ENCODE measurements around the gene CEP170B.
"Not testable (repeated sequence)": the region's sequence is repeated elsewhere in the genome, so short reads cannot be mapped to it uniquely, and the experiment has no call there.

CEP170B gene

DNA sequence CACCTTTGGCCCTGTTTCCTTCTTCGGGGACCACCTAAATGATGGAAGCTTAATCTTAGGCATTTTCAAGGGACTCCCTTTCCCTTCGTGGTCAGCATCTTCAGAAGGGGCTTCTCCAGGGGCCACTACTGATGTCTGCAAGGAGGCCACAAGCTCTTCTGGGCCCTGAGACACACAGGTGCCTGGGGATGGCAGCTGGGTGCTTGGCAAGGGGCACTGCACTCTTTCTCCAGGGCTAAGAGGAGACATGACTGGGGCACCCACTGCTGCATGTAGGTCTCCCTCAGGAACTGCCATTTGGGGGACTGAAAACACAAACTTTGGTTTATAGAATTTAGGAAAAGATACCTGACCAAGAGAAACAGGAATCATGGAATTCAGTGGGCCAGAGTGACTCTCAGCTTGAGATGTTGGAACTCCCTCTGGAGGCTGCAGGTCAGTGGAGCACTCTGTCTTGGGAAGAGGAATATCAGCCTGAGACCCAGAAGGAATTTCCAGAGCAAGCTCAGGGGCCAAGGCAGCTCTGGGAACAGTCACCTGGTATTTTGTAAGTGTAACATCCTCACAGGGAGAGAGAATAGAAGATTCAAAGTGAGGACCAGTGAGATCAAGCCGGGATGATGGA, 75.6 kb downstream of the CEP170B start:
- FAIRE-seq (no peak), DNase-seq (ENCODE audit: insufficient read length, low spot score) (no peak)

DNA sequence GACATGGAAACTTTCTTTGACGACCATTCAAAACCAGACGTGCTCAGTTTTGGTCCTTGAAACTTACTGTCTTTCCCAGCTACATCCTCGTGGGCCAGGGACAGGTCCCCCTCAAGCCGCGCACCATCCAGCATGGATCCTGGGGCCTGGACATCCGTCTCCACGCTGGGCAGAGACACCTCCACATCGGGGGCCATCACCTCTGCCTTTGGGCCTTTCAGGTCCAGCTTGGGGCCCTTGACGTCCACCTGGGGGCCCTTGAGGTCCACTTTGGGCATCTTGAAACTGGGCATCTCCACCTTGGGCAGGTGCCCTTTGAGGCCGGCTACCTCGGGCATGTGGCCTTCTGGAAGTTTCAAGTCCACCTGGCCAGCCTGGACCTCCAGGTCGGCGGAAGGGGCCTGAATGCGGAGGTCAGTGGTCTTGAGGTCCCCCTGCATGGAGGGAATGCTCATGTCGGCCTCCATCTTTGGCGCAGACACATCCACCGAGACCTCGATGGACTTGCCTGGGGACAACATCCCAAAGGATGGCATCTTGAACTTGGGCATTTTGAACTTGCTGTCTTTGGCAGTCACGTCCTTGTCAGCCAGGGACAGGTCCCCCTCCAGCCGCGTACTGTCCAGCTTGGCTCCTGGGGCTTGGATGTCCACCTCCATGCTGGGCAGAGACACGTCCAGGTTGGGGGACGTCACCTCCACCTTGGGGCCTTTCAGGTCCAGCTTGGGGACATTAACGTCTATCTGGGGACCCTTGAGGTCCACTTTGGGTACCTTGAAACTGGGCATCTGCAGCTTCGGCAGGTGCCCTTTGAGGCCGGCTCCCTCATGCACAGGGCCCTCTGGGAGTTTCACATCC, 76.7 kb downstream of the CEP170B start:
- no peak for FAIRE-seq
- DNase-seq (ENCODE audit: insufficient read length, low spot score): no peak

DNA sequence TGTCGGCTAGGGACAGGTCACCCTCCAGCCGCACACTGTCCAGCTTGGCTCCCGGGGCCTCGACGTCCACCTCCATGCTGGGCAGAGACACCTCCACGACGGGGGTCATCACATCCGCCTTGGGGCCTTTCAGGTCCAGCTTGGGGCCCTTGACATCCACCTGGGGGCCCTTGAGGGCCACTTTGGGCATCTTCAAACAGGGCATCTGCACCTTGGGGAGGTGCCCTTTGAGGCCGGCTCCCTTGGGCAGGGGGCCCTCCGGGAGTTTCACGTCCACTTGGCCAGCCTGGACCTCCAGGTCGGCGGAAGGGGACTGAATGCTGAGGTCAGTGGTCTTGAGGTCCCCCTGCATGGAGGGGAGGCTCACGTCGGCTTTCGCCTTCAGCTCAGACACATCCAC, 77.5 kb downstream of the CEP170B start:
- DNase-seq (ENCODE audit: insufficient read length, low spot score) (no peak), FAIRE-seq (no peak)

DNA sequence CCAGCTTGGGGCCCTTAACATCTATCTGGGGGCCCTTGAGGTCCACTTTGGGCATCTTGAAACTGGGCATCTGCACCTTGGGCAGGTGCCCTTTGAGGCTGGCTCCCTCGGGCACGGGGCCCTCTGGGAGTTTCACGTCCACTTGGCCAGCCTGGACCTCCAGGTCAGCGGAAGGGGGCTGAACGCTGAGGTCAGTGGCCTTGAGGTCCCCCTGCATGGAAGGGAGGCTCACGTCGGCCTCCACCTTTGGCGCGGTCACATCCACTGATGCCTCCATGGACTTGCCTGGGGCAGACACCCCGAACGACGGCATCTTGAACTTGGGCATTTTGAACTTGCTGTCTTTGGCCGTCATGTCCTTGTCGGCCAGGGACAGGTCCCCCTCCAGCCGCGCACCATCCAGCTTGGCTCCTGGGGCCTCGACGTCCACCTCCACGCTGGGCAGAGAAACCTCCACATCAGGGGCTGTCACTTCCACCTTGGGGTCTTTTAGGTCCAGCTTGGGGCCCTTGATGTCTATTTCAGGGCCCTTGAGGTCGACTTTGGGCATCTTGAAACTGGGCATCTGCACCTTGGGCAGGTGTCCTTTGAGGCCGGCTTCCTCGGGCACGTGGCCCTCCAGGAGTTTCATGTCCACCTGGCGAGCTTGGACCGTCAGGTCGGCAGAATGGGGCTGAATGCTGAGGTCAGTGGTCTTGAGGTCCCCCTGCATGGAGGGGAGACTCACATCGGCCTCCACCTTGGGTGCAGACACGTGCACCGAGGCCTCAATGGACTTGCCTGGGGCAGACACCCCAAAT, 78.3 kb downstream of the CEP170B start:
- DNase-seq (ENCODE audit: insufficient read length, low spot score); FAIRE-seq: not testable (repeated sequence)

DNA sequence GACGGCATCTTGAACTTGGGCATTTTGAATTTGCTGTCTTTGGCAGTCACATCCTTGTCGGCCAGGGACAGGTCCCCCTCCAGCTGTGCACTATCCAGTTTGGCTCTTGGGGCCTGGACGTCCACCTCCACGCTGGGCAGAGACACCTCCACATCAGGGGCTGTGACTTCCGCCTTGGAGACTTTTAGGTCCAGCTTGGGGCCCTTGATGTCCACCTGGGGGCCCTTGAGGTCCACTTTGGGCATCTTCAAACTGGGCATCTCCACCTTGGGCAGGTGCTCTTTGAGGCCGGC, 78.9 kb downstream of the CEP170B start:
- not testable (repeated sequence) for FAIRE-seq; DNase-seq (ENCODE audit: insufficient read length, low spot score)

DNA sequence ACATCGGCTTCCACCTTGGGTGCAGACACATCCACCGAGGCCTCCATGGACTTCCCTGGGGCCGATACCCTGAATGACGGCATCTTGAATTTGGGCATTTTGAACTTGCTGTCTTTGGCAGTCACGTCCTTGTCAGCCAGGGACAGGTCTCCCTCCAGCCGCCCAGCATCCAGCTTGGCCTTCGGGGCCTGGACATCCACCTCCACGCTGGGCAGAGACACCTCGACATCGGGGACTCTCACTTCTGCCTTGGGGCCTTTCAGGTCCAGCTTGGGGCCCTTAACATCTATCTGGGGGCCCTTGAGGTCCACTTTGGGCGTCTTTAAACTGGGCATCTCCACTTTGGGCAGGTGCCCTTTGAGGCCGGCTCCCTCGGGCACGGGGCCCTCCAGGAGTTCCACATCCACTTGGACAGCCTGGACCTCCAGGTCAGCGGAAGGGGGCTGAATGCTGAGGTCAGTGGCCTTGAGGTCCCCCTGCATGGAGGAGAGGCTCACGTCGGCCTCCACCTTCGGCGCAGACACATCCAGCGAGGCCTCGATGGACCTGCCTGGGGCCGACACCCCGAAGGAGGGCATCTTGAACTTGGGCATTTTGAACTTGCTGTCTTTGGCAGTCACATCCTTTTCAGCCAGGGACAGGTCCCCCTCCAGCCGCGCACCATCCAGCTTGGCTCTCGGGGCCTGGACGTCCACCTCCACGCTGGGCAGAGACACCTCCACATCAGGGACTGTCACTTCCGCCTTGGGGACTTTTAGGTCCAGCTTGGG, 79.6 kb downstream of the CEP170B start:
- not testable (repeated sequence) for DNase-seq (ENCODE audit: insufficient read length, low spot score); FAIRE-seq

DNA sequence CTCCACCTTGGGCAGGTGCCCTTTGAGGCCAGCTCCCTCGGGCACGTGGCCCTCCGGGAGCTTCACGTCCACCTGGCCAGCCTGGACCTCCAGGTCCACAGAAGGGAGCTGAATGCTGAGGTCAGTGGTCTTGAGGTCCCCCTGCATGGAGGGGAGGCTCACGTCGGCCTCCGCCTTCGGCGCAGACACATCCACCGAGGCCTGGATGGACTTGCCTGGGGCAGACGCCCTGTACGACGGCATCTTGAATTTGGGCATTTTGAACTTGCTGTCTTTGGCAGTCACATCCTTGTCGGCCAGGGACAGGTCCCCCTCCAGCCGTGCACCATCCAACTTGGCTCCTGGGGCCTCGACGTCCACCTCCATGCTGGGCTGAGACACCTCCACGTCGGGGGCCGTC, 80.2 kb downstream of the CEP170B start:
- not testable (repeated sequence) for FAIRE-seq; DNase-seq (ENCODE audit: insufficient read length, low spot score)
